Activated CD8-positive, alpha-beta T cell treated with anti-CD3 and anti-CD28 coated beads for 36 hours (primary cell): ENCODE results near the gene ATP13A2. TPM values are rescaled to one million over a fixed set of nuclear protein-coding genes. Genes with fewer than 3 reads are reported as not detected.

ENCODE experiments used
- ATAC-seq: fragments of 200-7000 bp; cut with Tn5 transposase; one replicate; pipeline ENCODE4 v1.10.0; 2021; ENCODE audit warnings: mild to moderate bottlenecking, moderate library complexity
- CTCF ChIA-PET: fragments of 350-600 bp; sonication (Branson Sonifier 250); formaldehyde crosslinking; loops from one replicate; lab custom pipeline; 2021; ENCODE audit warnings: antibody characterized with exemption; lab: Charles Lee
- POLR2A ChIA-PET: fragments of 350-600 bp; sonication (Branson Sonifier 250); formaldehyde crosslinking; loops from one replicate; lab custom pipeline; 2021; ENCODE audit warnings: antibody characterized with exemption; lab: Charles Lee
- DNase-seq: peaks from one replicate; pipeline ENCODE4 v3.0.0-alpha.2; 2020
- H3K27ac Mint-ChIP-seq: one replicate; pipeline ENCODE4 v1.8.0; 2021; ENCODE audit warnings: mild to moderate bottlenecking, mixed read lengths
- H3K27me3 Mint-ChIP-seq: one replicate; pipeline ENCODE4 v1.8.0; 2021; ENCODE audit warnings: mixed read lengths
- H3K36me3 Mint-ChIP-seq: one replicate; pipeline ENCODE4 v1.8.0; 2021; ENCODE audit warnings: low read depth, mixed read lengths
- H3K4me1 Mint-ChIP-seq: one replicate; pipeline ENCODE4 v1.8.0; 2021; ENCODE audit warnings: low read depth, mixed read lengths
- H3K4me3 Mint-ChIP-seq: one replicate; pipeline ENCODE4 v1.8.0; 2021; ENCODE audit warnings: mild to moderate bottlenecking, moderate library complexity, mixed read lengths
- H3K9me3 Mint-ChIP-seq: one replicate; pipeline ENCODE4 v1.8.0; 2021; ENCODE audit warnings: mixed read lengths
- intact Hi-C: fragments of 100-400 bp; cut with micrococcal nuclease; formaldehyde crosslinking; loops from one replicate; pipeline ENCODE4 v1.10.0; 2022
- total RNA-seq, 2 experiments: library from RNA; stranded (reverse); gene quantifications; one replicate each; pipeline ENCODE4 v1.2.3, GENCODE V29; 2021
- TF ChIP-seq, protein P1 (sequence below): fragments of 200-600 bp; IDR thresholded peaks from one replicate; pipeline ENCODE4 v1.8.0; 2022; ENCODE audit warnings: antibody characterized with exemption, mild to moderate bottlenecking

Gene ATP13A2
- total RNA-seq, 2 experiments from 2014 or later, result 21.4 to 24.1 TPM

DNA sequence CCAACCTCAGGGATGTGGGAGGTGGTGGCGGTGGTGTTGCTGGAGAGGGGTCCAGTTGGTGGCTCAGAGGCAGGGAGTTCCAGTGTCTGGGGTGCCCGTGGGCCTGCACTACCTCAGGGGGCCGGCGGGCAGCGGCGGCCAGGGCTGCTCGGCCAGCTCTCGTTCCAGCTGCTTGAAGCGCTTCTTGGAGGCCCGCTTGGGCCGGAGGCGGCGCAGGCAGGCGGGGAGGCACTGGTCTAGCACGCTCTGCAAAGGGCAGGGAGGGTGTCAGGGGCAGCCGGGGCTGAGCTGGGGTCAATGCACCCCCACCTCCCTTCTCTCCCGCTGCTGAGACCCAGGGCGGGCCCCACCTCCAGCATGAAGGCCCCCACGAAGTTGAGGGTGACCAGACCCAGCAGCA is 25.6 kb downstream of the ATP13A2 start:
- TF ChIP-seq, protein P1, sequence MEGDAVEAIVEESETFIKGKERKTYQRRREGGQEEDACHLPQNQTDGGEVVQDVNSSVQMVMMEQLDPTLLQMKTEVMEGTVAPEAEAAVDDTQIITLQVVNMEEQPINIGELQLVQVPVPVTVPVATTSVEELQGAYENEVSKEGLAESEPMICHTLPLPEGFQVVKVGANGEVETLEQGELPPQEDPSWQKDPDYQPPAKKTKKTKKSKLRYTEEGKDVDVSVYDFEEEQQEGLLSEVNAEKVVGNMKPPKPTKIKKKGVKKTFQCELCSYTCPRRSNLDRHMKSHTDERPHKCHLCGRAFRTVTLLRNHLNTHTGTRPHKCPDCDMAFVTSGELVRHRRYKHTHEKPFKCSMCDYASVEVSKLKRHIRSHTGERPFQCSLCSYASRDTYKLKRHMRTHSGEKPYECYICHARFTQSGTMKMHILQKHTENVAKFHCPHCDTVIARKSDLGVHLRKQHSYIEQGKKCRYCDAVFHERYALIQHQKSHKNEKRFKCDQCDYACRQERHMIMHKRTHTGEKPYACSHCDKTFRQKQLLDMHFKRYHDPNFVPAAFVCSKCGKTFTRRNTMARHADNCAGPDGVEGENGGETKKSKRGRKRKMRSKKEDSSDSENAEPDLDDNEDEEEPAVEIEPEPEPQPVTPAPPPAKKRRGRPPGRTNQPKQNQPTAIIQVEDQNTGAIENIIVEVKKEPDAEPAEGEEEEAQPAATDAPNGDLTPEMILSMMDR, result no peak
- Mint-ChIP-seq H3K4me3 (no peak overlapping the region), H3K9me3 (no peaks in the 10 kb centered on the region), H3K4me1 (no peaks in the 10 kb centered on the region), H3K36me3 (peaks cover 8% of the 10 kb centered on the region), H3K27me3 (peaks cover 12% of the 10 kb centered on the region), H3K27ac (no peak overlapping the region)
- POLR2A ChIA-PET, result no interaction called here
- DNase-seq, result no peak
- CTCF ChIA-PET, result interaction anchor here (1.2 to 1.3 kb wide), 2 partner anchors 25 to 26 kb away, joined by 3 read pairs; no protein-coding TSS in a partner anchor
- intact Hi-C loops, result no loop called here
- ATAC-seq, result no peak

DNA sequence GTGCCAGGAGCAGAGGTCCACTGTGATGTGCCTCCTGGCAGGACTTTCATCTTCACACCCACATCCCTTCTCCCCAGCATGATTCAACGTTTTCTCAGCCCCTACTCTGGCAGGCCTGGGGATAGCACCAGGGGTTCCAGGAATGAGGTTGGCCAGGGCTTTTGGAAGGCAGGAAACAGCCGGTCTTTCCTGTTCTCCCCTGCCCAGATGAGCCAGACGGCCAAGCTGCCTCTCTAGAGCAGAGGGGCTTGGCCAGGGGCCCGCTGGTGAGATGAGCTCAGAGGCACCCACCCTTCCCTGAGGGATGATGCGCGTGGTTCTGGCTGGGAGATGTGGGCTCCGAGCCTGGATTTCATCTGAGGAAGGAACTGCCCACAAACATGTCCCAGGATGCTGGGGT is 27.0 kb downstream of the ATP13A2 start:
- Mint-ChIP-seq H3K9me3 (no peaks in the 10 kb centered on the region), H3K27ac (no peak overlapping the region), H3K27me3 (peaks cover 17% of the 10 kb centered on the region), H3K4me1 (peaks cover 4% of the 10 kb centered on the region), H3K36me3 (peaks cover 8% of the 10 kb centered on the region), H3K4me3 (no peak overlapping the region)
- TF ChIP-seq, protein P1, result no peak
- intact Hi-C loops, result no loop called here
- CTCF ChIA-PET, result no interaction called here
- POLR2A ChIA-PET, result no interaction called here
- DNase-seq, result no peak
- no peak for ATAC-seq

DNA sequence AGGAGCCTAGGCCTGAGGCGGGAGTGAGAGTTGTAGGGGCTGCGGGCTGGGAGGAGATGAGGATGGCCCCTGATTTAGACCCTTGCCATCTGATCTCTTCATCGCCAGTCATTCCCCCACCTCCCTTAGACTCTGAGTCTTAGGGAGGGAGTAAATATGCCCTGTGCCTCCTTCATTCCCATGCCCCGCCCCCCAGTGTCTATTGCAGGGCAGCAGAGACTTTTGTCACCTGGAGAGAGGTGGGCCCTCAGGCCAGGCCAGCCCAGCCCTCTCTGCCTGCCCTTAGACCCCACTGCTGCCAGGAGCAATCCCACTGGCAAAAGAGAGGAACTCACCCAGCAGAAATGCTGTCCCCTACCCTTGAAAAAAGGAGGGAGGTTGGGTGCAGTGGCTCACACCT is 28.1 kb downstream of the ATP13A2 start:
- H3K9me3 Mint-ChIP-seq, result no peaks in the 10 kb centered on the region
- H3K27me3 Mint-ChIP-seq, result peaks cover 20% of the 10 kb centered on the region
- POLR2A ChIA-PET, result no interaction called here
- ATAC-seq (no peak), DNase-seq (no peak)
- H3K36me3 Mint-ChIP-seq, result peaks cover 8% of the 10 kb centered on the region
- TF ChIP-seq, protein P1, result no peak
- CTCF ChIA-PET, result interaction anchor here (1.1 kb wide), 1 partner anchor 22 kb away, joined by 5 read pairs; no protein-coding TSS in a partner anchor
- no peak overlapping the region for H3K27ac Mint-ChIP-seq
- peaks cover 4% of the 10 kb centered on the region for H3K4me1 Mint-ChIP-seq
- H3K4me3 Mint-ChIP-seq, result no peak overlapping the region
- intact Hi-C loops, result no loop called here

DNA sequence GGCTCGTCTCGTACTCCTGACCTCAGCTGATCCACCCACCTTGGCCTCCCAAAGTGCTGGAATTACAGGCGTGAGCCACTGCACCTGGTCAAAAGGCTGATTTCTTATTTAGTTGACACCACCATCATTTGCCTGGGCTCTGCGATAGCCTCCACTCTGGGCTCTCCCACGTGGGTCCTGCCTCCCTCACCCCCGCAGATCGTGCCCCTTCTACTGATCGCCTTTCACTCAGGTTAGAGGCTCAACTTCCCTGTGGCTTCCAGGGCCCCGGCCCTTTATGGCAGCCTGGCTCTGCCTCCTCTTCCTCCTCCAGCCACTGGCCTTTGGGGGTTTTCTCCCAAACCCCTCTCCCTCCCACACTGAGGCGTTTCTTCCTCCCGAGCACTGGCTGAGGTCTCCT is 28.8 kb downstream of the ATP13A2 start:
- CTCF ChIA-PET, result interaction anchor here (0.9 kb wide), 1 partner anchor 63 kb away, joined by 3 read pairs; no protein-coding TSS in a partner anchor
- intact Hi-C loops, result no loop called here

DNA sequence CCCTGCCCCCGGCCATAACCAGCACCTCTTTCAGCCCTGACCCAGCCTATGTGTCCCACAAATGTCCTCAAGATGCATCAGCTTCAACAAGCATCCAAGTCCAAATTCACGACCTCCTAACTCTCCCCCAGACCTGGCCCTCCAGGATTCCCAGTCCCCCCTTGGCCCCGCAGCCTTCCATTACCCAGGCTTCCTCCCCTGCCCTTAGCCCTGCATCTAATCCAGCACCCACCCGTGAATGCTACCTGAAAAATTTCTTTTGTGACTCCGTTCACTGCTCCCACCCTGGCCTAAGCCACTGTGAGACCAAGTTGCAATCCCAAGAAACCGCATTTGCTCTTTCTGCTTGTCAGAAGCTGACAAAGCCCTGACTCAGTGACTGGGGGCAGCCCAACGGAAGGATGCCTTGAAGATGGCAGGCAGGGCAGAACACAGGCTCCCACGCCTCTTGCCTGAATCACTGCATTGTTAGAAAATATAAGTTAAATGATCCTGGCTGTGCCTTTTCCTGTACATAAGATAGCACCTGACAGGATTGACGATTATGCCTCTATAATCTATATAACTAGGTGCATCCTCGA is 30.4 kb downstream of the ATP13A2 start:
- ChIA-PET CTCF (no interaction called here), POLR2A (interaction anchor here (0.5 to 0.8 kb wide), 2 partner anchors 35 to 44 kb away, joined by 3 to 5 read pairs; no protein-coding TSS in a partner anchor)
- Mint-ChIP-seq H3K27me3 (peaks cover 20% of the 10 kb centered on the region), H3K4me1 (peaks cover 4% of the 10 kb centered on the region), H3K9me3 (no peaks in the 10 kb centered on the region), H3K27ac (no peak overlapping the region), H3K4me3 (no peak overlapping the region), H3K36me3 (peaks cover 5% of the 10 kb centered on the region)
- intact Hi-C loops, result no loop called here
- DNase-seq (no peak), ATAC-seq (no peak)
- TF ChIP-seq, protein P1, result no peak

More for the DNA sequence above, 28.8 kb downstream of the ATP13A2 start:
- no peak overlapping the region for H3K27ac Mint-ChIP-seq
- ATAC-seq, result no peak
- DNase-seq, result no peak
- TF ChIP-seq, protein P1, result no peak
- no peak overlapping the region for H3K4me3 Mint-ChIP-seq
- no peaks in the 10 kb centered on the region for H3K9me3 Mint-ChIP-seq
- POLR2A ChIA-PET, result no interaction called here
- peaks cover 20% of the 10 kb centered on the region for H3K27me3 Mint-ChIP-seq
- H3K36me3 Mint-ChIP-seq, result peaks cover 8% of the 10 kb centered on the region
- peaks cover 4% of the 10 kb centered on the region for H3K4me1 Mint-ChIP-seq
